Superior temporal gyrus (tissue), 1 donor: ENCODE data around the gene FAM25G.
"Not testable (repeated sequence)": the region's sequence is repeated elsewhere in the genome, so short reads cannot be mapped to it uniquely, and the experiment has no call there.

Experiments
- DNase-seq: peaks from one replicate; pipeline ENCODE4 v3.0.0-alpha.2; 2016; ENCODE audit errors: extremely low spot score

Gene FAM25G

GRCh38 chr10:47491600-47491999 lies at the start of gene FAM25G:
Gene FAM25G, minus strand, starts transcription at chr10:47491700. Its CDS starts 26 bp downstream, at chr10:47491674.
- not testable (repeated sequence) for DNase-seq

GRCh38 chr10:47536430-47536829 lies 44.9 kb upstream of the FAM25G start:
- DNase-seq, result not testable (repeated sequence)

GRCh38 chr10:47523475-47523874 lies 32.0 kb upstream of the FAM25G start, which contains the start of gene AGAP9:
Gene AGAP9, minus strand, starts transcription at chr10:47523638. Its CDS starts 112 bp downstream, at chr10:47523526.
- not testable (repeated sequence) for DNase-seq

- DNase-seq, result not testable (repeated sequence)
Measured at GRCh38 chr10:47502313-47502712, 10.8 kb upstream of the FAM25G start.

- not testable (repeated sequence) for DNase-seq
Measured at GRCh38 chr10:47494226-47494625, 2.7 kb upstream of the FAM25G start.

- not testable (repeated sequence) for DNase-seq
Measured at GRCh38 chr10:47489630-47490029, 1.9 kb downstream of the FAM25G start.

- DNase-seq, result not testable (repeated sequence)
Measured at GRCh38 chr10:47485943-47486342, 5.6 kb downstream of the FAM25G start.

GRCh38 chr10:47484786-47485185 lies 6.7 kb downstream of the FAM25G start:
- DNase-seq, result not testable (repeated sequence)

- not testable (repeated sequence) for DNase-seq
Measured at GRCh38 chr10:47483923-47484322, 7.6 kb downstream of the FAM25G start, which contains the start of gene ANXA8. Gene ANXA8, minus strand, starts transcription at chr10:47484115. Its CDS starts 182 bp downstream, at chr10:47483933.

GRCh38 chr10:47482367-47482766 lies 9.1 kb downstream of the FAM25G start:
- DNase-seq, result not testable (repeated sequence)

- DNase-seq, result not testable (repeated sequence)
Measured at GRCh38 chr10:47481768-47482181, 9.7 kb downstream of the FAM25G start.

GRCh38 chr10:47481182-47481766 lies 10.2 kb downstream of the FAM25G start:
- DNase-seq, result not testable (repeated sequence)

GRCh38 chr10:47480133-47480532 lies 11.4 kb downstream of the FAM25G start:
- DNase-seq, result not testable (repeated sequence)

- not testable (repeated sequence) for DNase-seq
Measured at GRCh38 chr10:47478114-47478513, 13.4 kb downstream of the FAM25G start.

GRCh38 chr10:47477078-47477477 lies 14.4 kb downstream of the FAM25G start:
- DNase-seq, result not testable (repeated sequence)

GRCh38 chr10:47475101-47475500 lies 16.4 kb downstream of the FAM25G start:
- not testable (repeated sequence) for DNase-seq

GRCh38 chr10:47473516-47473915 lies 18.0 kb downstream of the FAM25G start:
- DNase-seq, result not testable (repeated sequence)

GRCh38 chr10:47472647-47473046 lies 18.9 kb downstream of the FAM25G start:
- DNase-seq, result not testable (repeated sequence)

- DNase-seq, result not testable (repeated sequence)
Measured at GRCh38 chr10:47472072-47472471, 19.4 kb downstream of the FAM25G start.

- DNase-seq, result not testable (repeated sequence)
Measured at GRCh38 chr10:47468731-47469528, 22.6 kb downstream of the FAM25G start.

GRCh38 chr10:47467957-47468356 lies 23.5 kb downstream of the FAM25G start:
- not testable (repeated sequence) for DNase-seq

- DNase-seq, result not testable (repeated sequence)
Measured at GRCh38 chr10:47467458-47467857, 24.0 kb downstream of the FAM25G start.
